GM15510 (cell line): ENCODE measurements around the gene GGN.
A peak's percentile ranks its signal among the peaks of the same experiment; 100 is the strongest.

Experiments used
- POLR2A ChIP-seq: IDR thresholded peaks from 3 replicates; pipeline ENCODE4 v1.6.1; 2011; ENCODE audit warnings: borderline replicate concordance; ENCODE audit not compliant: insufficient read length; ENCODE audit errors: extremely low read depth

Gene GGN

DNA sequence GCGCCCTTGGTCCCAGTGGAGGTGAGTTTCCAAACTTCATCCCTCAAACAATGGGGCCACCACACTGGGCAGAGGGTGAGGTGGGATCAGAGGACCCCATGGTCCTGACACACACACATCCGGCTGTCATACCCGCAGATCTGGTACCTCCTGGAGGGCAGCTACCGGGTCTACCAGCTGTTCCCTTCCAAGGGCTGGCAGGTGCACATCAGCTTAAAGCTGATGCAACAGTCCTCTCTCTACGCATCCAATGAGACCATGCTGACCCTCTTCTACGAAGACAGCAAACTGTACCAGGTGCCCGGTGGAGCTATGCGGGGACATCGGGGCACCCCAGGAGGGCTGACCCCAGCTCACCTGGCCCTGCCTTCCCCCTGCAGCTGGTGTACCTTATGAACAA is 27.5 kb downstream of the GGN start:
- TF ChIP-seq POLR2A = no peak

DNA sequence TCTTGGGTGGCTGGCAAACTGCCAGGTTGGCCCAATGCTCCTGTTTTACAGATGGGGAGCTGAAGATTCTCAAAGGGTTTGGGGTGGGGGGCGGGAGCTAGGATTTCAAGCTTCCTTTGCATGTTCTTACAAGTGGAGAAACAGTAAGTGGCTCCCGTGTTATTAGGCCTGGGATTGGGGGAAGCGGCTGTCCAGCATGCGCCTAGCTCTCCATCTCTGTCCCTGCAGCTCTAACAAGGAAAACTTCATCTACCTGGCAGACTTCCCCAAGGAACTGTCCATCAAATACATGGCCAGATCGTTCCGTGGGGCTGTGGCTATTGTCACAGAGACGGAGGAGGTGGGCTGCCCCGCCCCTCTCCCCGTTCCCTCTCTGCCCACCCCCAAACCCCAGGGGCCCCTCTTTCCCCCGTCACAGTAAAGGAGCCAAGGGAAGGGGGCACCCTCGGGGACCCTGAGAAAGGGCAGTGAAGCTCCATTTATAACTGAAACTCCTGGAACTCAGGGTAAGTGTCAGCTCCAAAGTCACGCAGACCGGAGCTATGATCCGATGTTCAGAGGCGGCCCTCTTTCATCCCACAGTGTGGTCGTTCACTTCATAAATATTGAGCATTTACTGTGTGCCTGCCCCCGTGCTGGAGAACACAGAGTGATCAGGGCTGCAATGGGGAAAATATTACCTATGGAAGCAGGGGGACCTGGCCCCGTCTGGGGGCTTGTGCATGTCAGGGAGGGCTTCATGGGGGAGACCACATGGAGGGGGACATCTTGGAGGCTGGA is 28.4 kb downstream of the GGN start:
- TF ChIP-seq POLR2A = no peak

DNA sequence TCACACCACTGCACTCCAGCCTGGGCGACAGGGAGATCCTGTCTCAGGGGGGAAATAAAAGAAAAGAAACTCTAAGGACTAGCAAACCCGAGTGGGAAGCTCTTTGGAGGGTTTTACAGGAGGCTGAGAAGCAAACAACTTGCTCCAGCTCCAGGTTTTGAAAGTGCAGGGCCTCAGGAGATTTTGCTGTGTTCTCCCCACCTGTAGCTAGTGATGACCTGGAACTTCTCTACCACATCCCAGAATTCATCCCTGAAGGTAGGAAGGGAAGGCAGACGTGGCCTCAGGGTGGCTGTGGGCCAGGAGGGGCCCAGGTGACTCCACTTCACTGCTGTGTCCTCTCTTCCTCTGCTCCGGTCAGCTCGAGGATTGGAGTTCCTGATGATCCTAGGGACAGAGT is 29.8 kb downstream of the GGN start:
- TF ChIP-seq POLR2A = no peak

DNA sequence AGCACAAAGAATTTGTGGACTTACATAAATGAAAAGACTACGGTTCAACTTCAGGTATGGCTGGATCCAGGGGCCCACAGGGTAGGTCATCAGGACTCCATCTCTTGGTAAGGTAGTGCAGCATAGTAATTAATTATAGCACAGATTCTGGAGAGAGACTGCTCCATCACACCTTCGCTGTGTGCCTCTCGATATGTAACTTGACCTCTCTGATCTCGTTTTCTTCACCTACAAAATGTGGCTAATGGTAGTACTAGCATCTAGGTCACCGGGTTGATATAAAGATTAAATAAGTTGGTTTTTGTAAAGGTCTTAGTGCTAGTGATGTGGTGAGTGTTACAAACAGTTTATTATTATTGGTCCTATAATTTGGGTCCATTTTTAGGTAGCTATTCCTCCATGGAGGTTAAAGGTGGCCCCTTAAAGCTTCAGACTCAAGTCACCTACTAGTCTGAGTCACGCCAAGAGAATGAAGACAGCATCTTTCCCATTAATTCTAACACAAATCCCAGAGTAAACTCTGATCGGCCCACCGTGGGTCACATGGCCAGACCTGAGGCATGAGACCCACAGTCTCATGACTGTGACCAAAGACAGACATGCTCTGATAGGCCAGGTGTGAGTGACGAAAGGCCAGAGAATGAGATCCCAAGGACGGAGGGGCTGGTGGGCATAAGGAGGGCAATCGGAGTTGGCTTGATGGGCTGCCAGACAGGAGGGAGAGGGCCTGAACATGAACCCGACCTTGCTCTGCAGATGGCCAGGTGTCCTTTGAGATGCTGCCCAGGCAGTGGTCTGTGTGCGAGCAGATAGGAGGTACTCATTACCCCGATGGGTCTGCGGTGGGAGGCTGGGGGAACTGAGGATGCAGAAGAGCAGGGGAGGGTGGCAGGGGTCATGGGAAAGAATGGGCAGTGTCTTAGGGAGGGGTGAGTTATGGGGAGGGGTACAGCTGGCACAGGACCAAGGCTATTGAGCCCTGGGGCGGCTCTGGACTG is 31.8 kb downstream of the GGN start:
- no peak for TF ChIP-seq POLR2A

DNA sequence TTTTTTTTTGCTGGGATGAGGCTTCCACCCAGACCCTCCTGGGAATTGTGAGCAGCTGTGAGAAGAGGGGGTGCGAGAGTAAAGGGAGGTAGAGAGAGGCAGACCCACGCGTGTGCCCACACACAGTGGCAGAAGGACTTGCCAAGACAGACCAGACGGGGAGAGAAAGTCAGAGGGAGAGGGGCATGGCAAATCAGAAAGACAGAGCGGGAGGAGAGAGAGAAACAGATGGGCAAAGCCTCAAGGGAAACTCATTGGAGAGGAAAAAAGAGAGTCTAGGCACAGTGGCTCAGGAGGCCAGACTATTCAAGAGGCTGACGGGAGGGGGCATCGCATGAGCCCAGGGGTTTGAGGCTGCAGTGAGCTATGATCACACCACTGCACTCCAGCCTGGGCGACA is 35.2 kb downstream of the GGN start:
- no peak for TF ChIP-seq POLR2A

DNA sequence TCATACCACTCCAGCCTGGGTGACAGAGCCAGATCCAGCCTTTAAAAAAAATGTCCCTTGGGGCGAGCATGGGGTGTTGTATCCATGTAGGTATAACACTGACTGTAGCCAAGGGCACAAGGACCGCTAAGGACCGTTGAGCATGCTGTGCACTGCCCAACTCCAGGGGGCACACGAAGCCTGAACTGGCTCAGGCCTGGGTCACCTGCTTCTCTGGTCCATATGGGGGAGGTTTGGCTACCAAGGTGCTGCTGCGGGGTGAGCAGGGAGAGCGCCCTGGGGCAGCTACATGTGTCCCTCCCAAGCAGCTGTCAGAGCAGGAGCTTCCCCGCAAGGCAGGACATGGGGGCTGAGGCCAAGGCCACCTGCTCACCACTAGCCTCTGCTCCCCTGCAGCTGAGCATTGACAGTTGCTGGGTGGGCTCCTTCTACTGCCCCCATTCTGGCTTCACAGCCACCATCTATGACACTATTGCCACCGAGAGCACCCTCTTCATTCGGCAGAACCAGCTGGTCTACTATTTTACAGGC is 35.9 kb downstream of the GGN start:
- no peak for TF ChIP-seq POLR2A

DNA sequence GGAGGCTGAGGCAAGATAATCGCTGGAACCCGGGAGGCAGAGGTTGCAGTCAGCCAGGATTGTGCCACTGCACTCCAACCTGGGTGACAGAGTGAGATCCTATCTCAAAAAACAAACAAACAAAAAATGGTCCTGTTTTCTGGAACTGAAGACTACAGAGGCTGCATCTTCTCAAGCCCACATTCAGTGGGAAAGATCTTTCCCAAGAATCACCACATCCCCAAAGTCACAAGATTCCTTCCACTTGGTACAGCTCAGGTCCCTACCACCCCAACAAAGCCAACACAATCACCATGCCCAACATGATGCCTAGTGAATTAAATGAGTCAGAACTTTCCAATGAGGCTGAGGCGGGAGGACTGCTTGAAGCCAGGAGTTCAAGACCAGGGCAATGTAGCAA is 37.0 kb downstream of the GGN start:
- no peak for TF ChIP-seq POLR2A

DNA sequence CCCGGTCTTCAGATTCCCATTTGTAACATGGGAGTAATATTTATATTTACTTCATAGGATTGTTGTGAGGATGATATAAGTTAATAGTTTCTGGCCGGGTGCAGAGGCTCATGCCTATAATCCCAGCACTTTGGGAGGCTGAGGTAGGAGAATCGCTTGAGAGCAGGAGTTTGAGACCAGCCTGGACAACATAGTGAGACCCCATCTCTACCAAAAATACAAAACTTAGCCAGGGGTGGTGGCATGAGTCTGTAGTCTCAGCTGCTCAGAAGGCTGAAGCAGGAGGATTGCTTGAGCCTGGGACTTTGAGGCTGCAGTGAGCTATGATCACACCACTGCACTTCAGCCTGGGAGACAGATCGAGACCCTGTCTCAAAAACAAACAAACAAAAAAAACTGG is 41.0 kb downstream of the GGN start:
- no peak for TF ChIP-seq POLR2A

DNA sequence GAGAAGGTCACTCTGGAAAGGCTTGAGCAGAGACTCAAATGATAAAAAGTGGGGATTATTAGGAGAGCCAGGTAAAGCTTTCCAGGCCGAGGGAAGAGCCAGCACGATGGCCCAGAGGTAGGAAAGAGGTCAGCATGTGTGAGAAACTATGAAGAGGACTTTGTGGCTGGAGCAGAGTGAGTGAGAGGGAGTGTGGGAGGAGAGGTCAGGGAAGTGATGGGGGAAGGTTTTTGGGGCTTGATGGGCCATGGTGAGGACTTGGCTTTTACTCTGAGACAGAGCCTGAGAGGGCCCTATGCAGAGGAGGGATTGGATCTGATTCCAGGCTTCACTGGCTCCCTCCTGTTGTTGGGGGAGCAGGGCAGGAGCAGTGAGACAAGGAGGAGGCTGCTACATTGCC is 46.9 kb downstream of the GGN start:
- no peak for TF ChIP-seq POLR2A

DNA sequence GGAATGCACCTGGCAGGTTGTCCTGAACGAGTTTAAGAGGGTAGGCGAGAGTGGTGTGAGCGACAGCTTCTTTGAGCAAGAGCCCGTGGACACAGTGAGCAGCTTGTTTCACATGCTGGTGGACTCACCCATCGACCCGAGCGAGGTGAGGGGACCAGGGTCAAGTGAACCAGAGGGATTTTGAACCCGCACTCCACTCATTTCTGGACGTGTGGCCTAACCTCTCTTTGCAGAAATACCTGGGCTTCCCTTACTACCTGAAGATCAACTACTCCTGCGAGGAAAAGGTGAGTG is 50.5 kb downstream of the GGN start:
- no peak for TF ChIP-seq POLR2A

DNA sequence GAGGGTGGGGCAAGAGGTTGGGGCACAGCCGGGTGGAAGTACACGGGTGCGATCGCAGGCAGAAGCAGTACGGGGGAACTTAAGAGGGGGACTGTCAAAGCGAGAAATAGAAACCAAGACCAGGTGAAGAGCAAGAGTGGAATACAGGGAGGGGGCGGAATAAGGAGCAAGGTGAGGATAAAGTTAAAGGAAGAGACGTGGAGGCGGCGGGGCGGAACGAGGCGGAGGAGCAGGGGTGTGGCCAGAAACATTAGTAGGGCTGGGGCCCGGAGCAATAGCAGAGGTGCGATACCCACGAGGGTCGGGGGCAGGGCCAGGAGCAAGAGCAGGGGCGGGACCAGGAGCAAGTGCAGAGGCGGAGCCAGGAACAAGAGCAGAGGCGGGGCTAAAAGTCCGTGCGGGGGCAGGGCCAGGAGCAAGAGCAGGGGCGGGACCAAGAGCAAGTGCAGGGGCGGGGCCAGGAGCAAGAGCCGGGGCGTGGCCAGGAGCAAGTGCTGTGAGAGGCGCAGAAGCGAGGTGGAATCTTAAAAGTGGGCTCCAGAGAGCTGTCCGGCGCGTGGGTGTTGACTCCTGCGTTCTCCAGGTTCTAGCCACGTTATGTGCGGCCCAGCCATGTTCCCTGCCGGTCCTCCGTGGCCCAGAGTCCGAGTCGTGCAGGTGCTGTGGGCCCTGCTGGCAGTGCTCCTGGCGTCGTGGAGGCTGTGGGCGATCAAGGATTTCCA is 51.0 kb downstream of the GGN start:
- peak; percentile 32 for TF ChIP-seq POLR2A

DNA sequence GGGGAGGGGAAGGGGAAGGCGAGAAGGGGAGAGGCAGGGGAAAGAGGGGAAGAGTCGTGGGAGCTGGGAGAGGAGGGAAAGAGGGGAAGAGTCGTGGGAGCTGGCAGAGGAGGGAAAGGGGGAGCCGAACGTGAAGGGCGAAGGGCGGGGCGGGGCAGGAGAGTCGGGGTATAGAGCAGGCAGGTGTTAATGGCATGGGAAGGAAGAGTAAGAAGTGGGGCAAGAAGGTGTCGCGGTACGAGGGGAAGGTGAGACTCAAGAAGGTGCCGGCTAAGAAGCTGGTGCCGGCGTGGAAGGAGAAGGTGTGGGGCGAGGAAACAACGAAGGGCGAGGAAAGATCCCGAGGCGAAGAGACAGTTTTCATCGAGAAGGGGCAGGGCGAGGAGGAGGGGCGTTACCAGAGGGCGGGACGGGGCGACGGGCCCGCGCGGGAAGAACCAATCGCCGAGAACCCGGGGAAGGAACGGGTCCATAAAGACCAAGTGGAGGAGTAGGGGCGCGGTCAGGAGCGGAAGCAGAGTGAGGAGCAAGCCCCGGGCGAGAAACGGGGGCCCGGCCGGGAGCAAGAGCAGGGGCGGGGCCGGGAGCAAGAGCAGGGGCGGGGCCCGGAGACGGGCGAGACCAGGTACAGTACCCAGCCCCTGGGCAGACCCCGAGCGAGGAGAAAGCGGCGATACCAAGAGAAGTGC is 51.7 kb downstream of the GGN start:
- peak; percentile 8 for TF ChIP-seq POLR2A
